HAP-1 (cell line): ENCODE measurements around the gene TOP3B.

Source experiments
- DNase-seq, 2 experiments: peaks; one replicate each; pipeline ENCODE4 v3.0.0-alpha.2; 2016 to 2020; ENCODE audit warnings: low spot score in 2 of 2
- H3K27me3 ChIP-seq: fragments of 250-450 bp; sonication (Bioruptor Pico); 2 replicates; pipeline ENCODE4 v1.5.1; 2020; ENCODE audit warnings: low read depth, mild to moderate bottlenecking, moderate library complexity
- H3K36me3 ChIP-seq: fragments of 250-450 bp; sonication (Bioruptor Pico); replicated peaks from 2 replicates; pipeline ENCODE4 v1.5.1; 2020; ENCODE audit warnings: mild to moderate bottlenecking
- H3K4me1 ChIP-seq: fragments of 250-450 bp; sonication (Bioruptor Pico); 2 replicates; pipeline ENCODE4 v1.5.1; 2020; ENCODE audit warnings: mild to moderate bottlenecking
- H3K4me3 ChIP-seq: fragments of 250-450 bp; sonication (Bioruptor Pico); 2 replicates; pipeline ENCODE4 v1.5.1; 2020; ENCODE audit warnings: mild to moderate bottlenecking, moderate library complexity
- H3K9me3 ChIP-seq: fragments of 250-450 bp; sonication (Bioruptor Pico); 2 replicates; pipeline ENCODE4 v1.5.1; 2020; ENCODE audit warnings: mild to moderate bottlenecking, moderate library complexity
- in situ Hi-C: fragments of 300-500 bp; cut with MboI; formaldehyde crosslinking; loops from 3 replicates; pipeline ENCODE4 v1.14.3; 2020; ENCODE audit warnings: low sequenced_read_pairs, inconsistent platforms, mixed read lengths

TOP3B gene

DNA sequence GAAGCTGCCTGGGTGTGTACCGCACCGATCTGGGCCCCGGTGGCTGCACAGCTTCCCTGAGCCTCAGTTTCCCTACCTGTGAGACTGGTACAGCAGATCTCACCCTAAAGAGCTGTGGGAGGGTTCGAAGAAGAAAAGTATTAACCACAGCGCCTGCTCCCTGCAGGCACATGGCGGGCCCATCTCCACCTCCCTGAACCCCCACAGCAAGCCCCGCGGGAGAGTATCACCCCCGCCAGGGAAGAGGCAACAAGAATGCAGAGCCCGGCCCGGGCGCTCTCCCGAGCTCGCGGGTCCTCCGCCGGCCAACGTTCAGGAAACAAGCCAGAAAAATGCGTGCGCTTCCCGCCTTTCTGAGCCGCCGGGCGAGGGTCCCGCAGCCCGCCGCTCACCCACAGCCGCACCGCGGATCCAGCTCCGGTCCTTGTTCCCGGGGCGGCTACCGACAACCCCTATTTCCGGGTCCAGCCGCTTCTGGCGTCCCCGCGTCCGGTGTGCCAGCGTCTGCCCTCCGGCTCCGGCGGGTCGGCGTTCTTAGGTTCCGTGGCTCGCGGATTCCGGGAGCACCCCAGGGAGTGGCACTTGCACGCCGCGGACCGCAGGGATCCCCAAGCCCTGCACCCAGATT lies at the start of gene TOP3B:
Gene TOP3B (minus strand): TSS at position 450 of the 628 bp plus-strand sequence. CDS start 7,078 bp downstream, outside the sequence.
- in situ Hi-C loops: no loop called here

DNA sequence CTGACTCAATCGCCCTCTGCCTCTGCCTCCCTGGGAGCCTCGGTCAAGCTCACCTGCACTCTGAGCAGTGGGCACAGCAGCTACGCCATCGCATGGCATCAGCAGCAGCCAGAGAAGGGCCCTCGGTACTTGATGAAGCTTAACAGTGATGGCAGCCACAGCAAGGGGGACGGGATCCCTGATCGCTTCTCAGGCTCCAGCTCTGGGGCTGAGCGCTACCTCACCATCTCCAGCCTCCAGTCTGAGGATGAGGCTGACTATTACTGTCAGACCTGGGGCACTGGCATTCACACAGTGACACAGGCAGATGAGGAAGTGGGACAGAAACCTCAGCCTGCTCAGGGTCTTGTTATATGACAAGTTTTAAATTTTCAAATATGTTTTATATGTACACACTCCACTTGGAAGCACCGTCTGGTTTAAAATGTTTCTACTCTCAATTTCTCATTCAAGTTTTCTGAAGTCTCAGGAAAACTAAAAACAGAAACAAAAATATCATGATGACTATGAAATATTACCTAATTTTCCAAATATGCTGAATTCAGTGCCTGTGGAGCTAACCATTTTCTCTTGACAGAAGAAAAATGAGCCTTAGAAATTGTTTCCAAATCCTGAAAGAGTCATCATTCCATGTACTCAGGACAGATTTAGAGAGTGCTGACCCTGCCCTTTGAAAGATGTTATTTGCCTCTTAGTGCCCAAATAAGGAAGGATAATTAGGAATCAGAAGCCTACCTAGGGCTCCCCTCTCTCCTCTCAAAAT lies 48.8 kb upstream of the TOP3B start:
- no peaks in the 10 kb centered on the region for H3K27me3 ChIP-seq

More for the DNA sequence above, at the start of gene TOP3B:
- Histone ChIP-seq H3K27me3 (no peaks in the 10 kb centered on the region), H3K4me1 (peaks cover 7% of the 10 kb centered on the region), H3K4me3 (peak within 1 kb of the TSS; percentile 94), H3K9me3 (no peaks in the 10 kb centered on the region), H3K36me3 (peaks cover 8% of the 10 kb centered on the region; the same call in 1 of the 2 replicates)
- peak; percentile 52 to 89 for DNase-seq

GRCh38 chr22:22030493-22031182 lies 48.1 kb upstream of the TOP3B start:
- in situ Hi-C loops: no loop called here
- H3K4me3 ChIP-seq: no peak overlapping the region
- no peaks in the 10 kb centered on the region for H3K27me3 ChIP-seq
- no peaks in the 10 kb centered on the region for H3K9me3 ChIP-seq
- H3K4me1 ChIP-seq: peaks cover 11% of the 10 kb centered on the region
- no peaks in the 10 kb centered on the region for H3K36me3 ChIP-seq
- DNase-seq: peak in 1 of 2 experiments; percentile 21

More for the DNA sequence above, 48.8 kb upstream of the TOP3B start:
- no peak for DNase-seq
- H3K36me3 ChIP-seq: no peaks in the 10 kb centered on the region
- in situ Hi-C loops: no loop called here
- no peak overlapping the region for H3K4me3 ChIP-seq
- H3K9me3 ChIP-seq: no peaks in the 10 kb centered on the region
- H3K4me1 ChIP-seq: peaks cover 8% of the 10 kb centered on the region

DNA sequence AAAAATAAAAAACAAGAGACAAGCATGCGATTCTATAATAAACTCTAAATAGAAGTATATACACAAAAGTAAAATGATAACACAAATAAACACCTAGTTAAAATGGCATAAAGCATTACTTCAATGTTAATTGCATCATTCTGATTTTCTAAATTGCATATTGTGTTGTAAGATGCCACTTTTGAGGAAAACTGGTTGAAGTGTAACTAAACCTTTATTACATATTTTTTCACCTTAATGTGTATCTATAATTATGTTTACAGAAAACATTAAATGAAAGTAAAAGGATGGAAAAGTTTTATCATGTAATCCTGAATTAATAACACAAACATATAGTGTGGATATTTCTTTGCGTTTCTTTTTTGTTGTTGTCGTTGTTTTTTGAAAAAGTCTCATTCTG lies 45.4 kb upstream of the TOP3B start:
- H3K9me3 ChIP-seq: no peaks in the 10 kb centered on the region
- H3K4me3 ChIP-seq: no peak overlapping the region
- in situ Hi-C loops: no loop called here
- no peaks in the 10 kb centered on the region for H3K36me3 ChIP-seq
- no peak for DNase-seq
- no peaks in the 10 kb centered on the region for H3K27me3 ChIP-seq
- H3K4me1 ChIP-seq: peaks cover 11% of the 10 kb centered on the region

DNA sequence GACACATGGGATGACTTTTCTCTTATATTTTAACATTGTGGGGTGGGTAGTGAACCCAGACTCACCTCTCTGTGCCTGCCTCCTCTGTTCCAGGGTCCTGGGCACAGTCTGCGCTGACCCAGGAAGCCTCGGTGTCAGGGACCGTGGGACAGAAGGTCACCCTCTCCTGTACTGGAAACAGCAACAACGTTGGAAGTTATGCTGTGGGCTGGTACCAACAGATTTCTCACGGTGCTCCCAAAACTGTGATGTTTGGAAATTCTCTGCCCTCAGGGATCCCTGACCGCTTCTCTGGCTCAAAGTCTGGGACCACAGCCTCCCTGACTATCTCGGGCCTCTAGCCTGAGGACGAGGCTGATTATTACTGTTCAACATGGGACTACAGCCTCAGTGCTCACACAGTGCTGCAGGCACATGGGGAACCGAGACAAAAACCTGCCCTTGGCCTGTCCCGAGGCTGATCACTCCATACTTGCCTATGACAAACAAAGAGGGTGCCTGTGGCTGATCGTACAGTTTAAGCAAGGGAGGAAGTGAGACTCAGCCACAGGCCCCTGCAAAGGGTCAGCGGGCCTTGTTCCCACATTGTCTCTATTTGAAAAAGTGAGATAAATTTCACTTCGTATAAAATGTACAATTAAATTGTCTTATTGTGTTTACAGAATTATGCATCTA lies 43.7 kb upstream of the TOP3B start:
- no peaks in the 10 kb centered on the region for H3K36me3 ChIP-seq
- no peaks in the 10 kb centered on the region for H3K9me3 ChIP-seq
- no peak for DNase-seq
- H3K4me1 ChIP-seq: peaks cover 11% of the 10 kb centered on the region
- in situ Hi-C loops: no loop called here
- H3K4me3 ChIP-seq: no peak overlapping the region
- no peaks in the 10 kb centered on the region for H3K27me3 ChIP-seq

DNA sequence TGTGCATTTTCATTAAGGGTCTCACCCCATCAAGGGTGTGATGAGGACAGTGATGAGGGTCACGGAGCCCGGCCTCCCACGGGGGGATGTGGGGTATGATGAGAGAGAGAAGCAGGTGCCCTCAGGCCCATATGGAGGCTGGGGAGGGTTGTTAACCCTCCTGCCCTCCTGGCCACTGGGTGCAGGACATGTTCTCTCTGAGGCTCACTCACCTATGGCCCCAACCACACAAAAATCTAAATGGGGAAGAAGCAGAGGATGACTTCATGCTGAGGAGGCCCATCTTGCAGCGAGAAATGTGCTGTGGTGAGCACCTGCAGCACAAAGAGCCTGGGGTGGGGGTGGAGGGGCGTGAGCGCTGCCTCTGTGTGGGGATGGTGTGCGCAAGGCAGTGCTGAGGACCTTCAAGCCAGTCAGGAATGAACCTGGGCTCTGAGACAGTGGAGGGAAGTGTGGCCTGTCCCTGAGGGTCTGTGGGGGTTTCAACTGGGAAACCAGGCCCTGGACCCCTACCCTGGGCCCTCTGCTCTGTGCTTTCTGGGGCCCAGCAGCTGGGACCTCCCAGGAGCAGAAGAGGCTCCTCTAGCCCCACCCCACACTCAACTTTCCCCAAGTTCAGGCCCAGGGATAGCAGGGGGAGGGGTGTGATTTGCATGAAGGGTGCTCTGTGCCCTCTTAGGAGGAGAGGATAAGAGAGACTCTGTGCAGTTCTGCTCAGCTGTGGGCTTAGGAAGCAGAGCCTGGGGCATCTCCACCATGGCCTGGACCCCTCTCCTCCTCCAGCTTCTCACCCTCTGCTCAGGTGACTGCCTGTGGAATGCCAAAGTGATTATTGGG lies 43.0 kb upstream of the TOP3B start:
- H3K4me1 ChIP-seq: peaks cover 11% of the 10 kb centered on the region
- no peaks in the 10 kb centered on the region for H3K36me3 ChIP-seq
- H3K4me3 ChIP-seq: no peak overlapping the region
- H3K27me3 ChIP-seq: no peaks in the 10 kb centered on the region
- DNase-seq: no peak
- in situ Hi-C loops: no loop called here
- H3K9me3 ChIP-seq: no peaks in the 10 kb centered on the region

DNA sequence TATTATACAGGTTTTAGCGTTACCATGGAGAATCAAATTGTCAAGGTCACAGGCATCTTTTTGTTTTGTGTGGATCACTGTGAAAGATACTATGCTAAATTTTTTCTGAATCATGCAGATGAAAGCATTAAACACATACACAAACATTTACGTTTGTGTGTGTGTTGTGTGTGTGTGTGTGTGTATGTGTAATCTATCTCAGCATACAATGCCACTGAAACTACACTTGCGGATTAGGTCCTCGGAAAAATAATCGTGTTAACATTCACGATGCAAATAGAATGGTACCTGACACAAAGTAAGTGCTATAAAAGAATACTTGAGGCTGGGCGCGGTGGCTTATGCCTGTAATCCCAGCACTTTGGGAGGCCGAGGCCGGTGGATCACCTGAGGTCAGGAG lies 41.9 kb upstream of the TOP3B start:
- Histone ChIP-seq H3K27me3 (no peaks in the 10 kb centered on the region), H3K4me3 (no peak overlapping the region), H3K9me3 (no peaks in the 10 kb centered on the region)

GRCh38 chr22:22023581-22024137 lies 41.1 kb upstream of the TOP3B start:
- no peaks in the 10 kb centered on the region for H3K36me3 ChIP-seq
- no peaks in the 10 kb centered on the region for H3K9me3 ChIP-seq
- DNase-seq: no peak
- H3K4me1 ChIP-seq: peaks cover 11% of the 10 kb centered on the region
- H3K4me3 ChIP-seq: no peak overlapping the region
- in situ Hi-C loops: no loop called here
- no peaks in the 10 kb centered on the region for H3K27me3 ChIP-seq

More for the DNA sequence above, 41.9 kb upstream of the TOP3B start:
- Histone ChIP-seq H3K4me1 (peaks cover 11% of the 10 kb centered on the region), H3K36me3 (no peaks in the 10 kb centered on the region)
- in situ Hi-C loops: no loop called here
- DNase-seq: no peak

DNA sequence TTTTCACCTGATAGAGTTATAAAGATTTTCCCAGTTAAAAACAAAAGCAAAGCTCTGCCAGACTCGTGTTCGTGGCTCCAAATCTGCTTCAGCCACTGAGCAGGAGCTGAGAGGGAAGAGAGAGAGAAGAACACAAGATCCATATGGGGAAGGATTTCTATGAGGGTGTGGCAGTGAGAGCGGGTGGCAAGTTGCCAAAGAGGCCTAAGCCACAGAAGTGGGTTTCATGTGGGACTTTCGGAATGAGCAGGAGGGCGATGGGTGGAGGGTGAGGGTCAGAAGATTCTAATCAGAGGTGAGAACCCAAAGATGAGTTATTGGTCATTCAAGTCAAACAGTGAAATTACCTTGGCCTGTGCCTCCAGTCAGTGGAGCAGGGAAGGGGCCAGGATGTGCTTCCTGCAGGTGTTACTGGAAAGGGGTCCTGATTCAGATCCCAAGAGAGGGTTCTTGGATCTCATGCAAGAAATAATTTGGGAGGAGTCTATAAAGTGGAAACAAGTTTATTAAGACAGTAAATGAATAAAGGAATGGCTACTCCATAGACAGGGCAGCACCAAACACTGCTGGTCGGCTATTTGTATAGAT lies 40.5 kb upstream of the TOP3B start:
- Histone ChIP-seq H3K27me3 (no peaks in the 10 kb centered on the region), H3K9me3 (no peaks in the 10 kb centered on the region), H3K36me3 (no peaks in the 10 kb centered on the region), H3K4me1 (peaks cover 16% of the 10 kb centered on the region), H3K4me3 (no peak overlapping the region)
- in situ Hi-C loops: no loop called here
- no peak for DNase-seq

GRCh38 chr22:22022255-22022840 lies 39.8 kb upstream of the TOP3B start:
- Histone ChIP-seq H3K4me3 (no peak overlapping the region), H3K9me3 (no peaks in the 10 kb centered on the region), H3K4me1 (peaks cover 16% of the 10 kb centered on the region), H3K27me3 (no peaks in the 10 kb centered on the region), H3K36me3 (no peaks in the 10 kb centered on the region)
- no peak for DNase-seq
- in situ Hi-C loops: no loop called here

- Histone ChIP-seq H3K4me1 (peaks cover 6% of the 10 kb centered on the region), H3K9me3 (no peaks in the 10 kb centered on the region), H3K4me3 (no peak overlapping the region), H3K27me3 (no peaks in the 10 kb centered on the region), H3K36me3 (no peaks in the 10 kb centered on the region)
- in situ Hi-C loops: no loop called here
- DNase-seq: no peak
Measured at GRCh38 chr22:22021162-22021750, 38.7 kb upstream of the TOP3B start.

GRCh38 chr22:22020425-22020852 lies 37.9 kb upstream of the TOP3B start:
- Histone ChIP-seq H3K27me3 (no peaks in the 10 kb centered on the region), H3K4me1 (peaks cover 5% of the 10 kb centered on the region), H3K9me3 (no peaks in the 10 kb centered on the region), H3K4me3 (no peak overlapping the region), H3K36me3 (no peaks in the 10 kb centered on the region)
- no peak for DNase-seq
- in situ Hi-C loops: no loop called here
